Pulmonary artery endothelial cell (primary cell): ENCODE results near the gene TMEM100. TPM values are rescaled to one million over a fixed set of nuclear protein-coding genes. Genes with fewer than 3 reads are reported as not detected.

Experiments used
- DNase-seq: peaks from one replicate; pipeline ENCODE4 v3.0.0-alpha.2; 2011; ENCODE audit warnings: low read depth, low spot score
- total RNA-seq: library from RNA; depleted of rRNA; stranded (reverse); fragments of >200 nt; gene quantifications from 2 replicates; pipeline ENCODE4 v1.2.3, GENCODE V29; 2014

Gene TMEM100
- 0.33 and 0.60 TPM in 2 replicates for total RNA-seq

- peak; percentile 57 for DNase-seq
These were observed at the start of gene TMEM100 for GRCh38 chr17:55722742-55723487. TSS of gene TMEM100 (minus strand) at chr17:55722864. CDS start at chr17:55721070, 1,794 bp downstream.

- no peak for DNase-seq
These were observed 49.4 kb upstream of the TMEM100 start for GRCh38 chr17:55772086-55772485.

GRCh38 chr17:55770196-55770870 is 47.7 kb upstream of the TMEM100 start:
- DNase-seq: no peak

- no peak for DNase-seq
These were observed 46.9 kb upstream of the TMEM100 start for GRCh38 chr17:55769625-55770000.

- DNase-seq: no peak
These were observed 46.4 kb upstream of the TMEM100 start for GRCh38 chr17:55768936-55769624.

- no peak for DNase-seq
These were observed 42.8 kb upstream of the TMEM100 start for GRCh38 chr17:55765472-55765871.

GRCh38 chr17:55764610-55765009 is 41.9 kb upstream of the TMEM100 start:
- no peak for DNase-seq

GRCh38 chr17:55763856-55764255 is 41.2 kb upstream of the TMEM100 start:
- peak; percentile 64 for DNase-seq

GRCh38 chr17:55762086-55762858 is 39.6 kb upstream of the TMEM100 start:
- DNase-seq: no peak

- DNase-seq: no peak
These were observed 38.1 kb upstream of the TMEM100 start for GRCh38 chr17:55760643-55761355.

GRCh38 chr17:55758171-55758570 is 35.5 kb upstream of the TMEM100 start:
- no peak for DNase-seq

GRCh38 chr17:55757659-55758058 is 35.0 kb upstream of the TMEM100 start:
- DNase-seq: no peak

- DNase-seq: no peak
These were observed 34.0 kb upstream of the TMEM100 start for GRCh38 chr17:55756689-55757088.

GRCh38 chr17:55751720-55752250 is 29.1 kb upstream of the TMEM100 start:
- no peak for DNase-seq

GRCh38 chr17:55750750-55751657 is 28.3 kb upstream of the TMEM100 start, which contains the start of gene PCTP:
TSS of gene PCTP (plus strand) at chr17:55751051. CDS start at chr17:55751104, 53 bp downstream.
- peak; percentile 47 for DNase-seq

- no peak for DNase-seq
These were observed 27.3 kb upstream of the TMEM100 start for GRCh38 chr17:55749985-55750384.

GRCh38 chr17:55748841-55749240 is 26.2 kb upstream of the TMEM100 start:
- DNase-seq: no peak

- no peak for DNase-seq
These were observed 24.5 kb upstream of the TMEM100 start for GRCh38 chr17:55747209-55747608.

- DNase-seq: no peak
These were observed 23.8 kb upstream of the TMEM100 start for GRCh38 chr17:55746466-55746865.
